ENCODE measurements around the gene ZNF841. TPM values are rescaled to one million over a fixed set of nuclear protein-coding genes. Genes with fewer than 3 reads are reported as not detected.
A peak's percentile ranks its signal among the peaks of the same experiment; 100 is the strongest.
"Not testable (repeated sequence)": the region's sequence is repeated elsewhere in the genome, so short reads cannot be mapped to it uniquely, and the experiment has no call there.

ZNF841 gene
- total RNA-seq, 1 donor from 2014 or later: 24.3 TPM

GRCh38 chr19:52099497-52100138, 4.1 kb upstream of the ZNF841 start:
- Mint-ChIP-seq H3K27ac (ENCODE audit: unreplicated experiment) (no peak overlapping the region), H3K9me3 (ENCODE audit: low read depth) (peaks cover 36% of the 10 kb centered on the region), H3K36me3 (ENCODE audit: low read depth) (peaks cover 4% of the 10 kb centered on the region), H3K4me1 (ENCODE audit: low read depth) (peaks cover 2% of the 10 kb centered on the region), H3K4me3 (ENCODE audit: unreplicated experiment) (no peak overlapping the region), H3K27me3 (ENCODE audit: low read depth) (no peaks in the 10 kb centered on the region)
- no peak for TF ChIP-seq CTCF (IDR thresholded peaks at IDR 0.05)
- DNase-seq (ENCODE audit: low spot score): no peak

- Mint-ChIP-seq H3K4me1 (ENCODE audit: low read depth) (peaks cover 28% of the 10 kb centered on the region), H3K36me3 (ENCODE audit: low read depth) (peaks cover 20% of the 10 kb centered on the region), H3K9me3 (ENCODE audit: low read depth) (peaks cover 30% of the 10 kb centered on the region)
- DNase-seq (ENCODE audit: low spot score); H3K27me3 Mint-ChIP-seq (ENCODE audit: low read depth); H3K27ac Mint-ChIP-seq (ENCODE audit: unreplicated experiment); H3K4me3 Mint-ChIP-seq (ENCODE audit: unreplicated experiment): not testable (repeated sequence)
Measured at GRCh38 chr19:52096416-52096815, 851 bp upstream of the ZNF841 start.

- peaks cover 34% of the 10 kb centered on the region for H3K36me3 Mint-ChIP-seq (ENCODE audit: low read depth)
- H3K4me3 Mint-ChIP-seq (ENCODE audit: unreplicated experiment): peak overlapping the region; percentile 99
- H3K27me3 Mint-ChIP-seq (ENCODE audit: low read depth): no peaks in the 10 kb centered on the region
- no peak for DNase-seq (ENCODE audit: low spot score)
- TF ChIP-seq CTCF (IDR thresholded peaks at IDR 0.05): no peak
- H3K9me3 Mint-ChIP-seq (ENCODE audit: low read depth): peaks cover 35% of the 10 kb centered on the region
- H3K4me1 Mint-ChIP-seq (ENCODE audit: low read depth): peaks cover 28% of the 10 kb centered on the region
- peak overlapping the region; percentile 96 for H3K27ac Mint-ChIP-seq (ENCODE audit: unreplicated experiment)
Measured at GRCh38 chr19:52094526-52095130, 937 bp downstream of the ZNF841 start.

GRCh38 chr19:52086481-52086880, 9.1 kb downstream of the ZNF841 start:
- peaks cover 3% of the 10 kb centered on the region for H3K4me1 Mint-ChIP-seq (ENCODE audit: low read depth)
- H3K4me3 Mint-ChIP-seq (ENCODE audit: unreplicated experiment): no peak overlapping the region
- TF ChIP-seq CTCF (IDR thresholded peaks at IDR 0.05): no peak
- no peaks in the 10 kb centered on the region for H3K27me3 Mint-ChIP-seq (ENCODE audit: low read depth)
- no peak for DNase-seq (ENCODE audit: low spot score)
- H3K27ac Mint-ChIP-seq (ENCODE audit: unreplicated experiment): no peak overlapping the region
- peaks cover 86% of the 10 kb centered on the region for H3K36me3 Mint-ChIP-seq (ENCODE audit: low read depth)
- peaks cover 43% of the 10 kb centered on the region for H3K9me3 Mint-ChIP-seq (ENCODE audit: low read depth)

GRCh38 chr19:52070496-52070895, 25.1 kb downstream of the ZNF841 start:
- no peak for DNase-seq (ENCODE audit: low spot score)
- peaks cover 77% of the 10 kb centered on the region for H3K9me3 Mint-ChIP-seq (ENCODE audit: low read depth)
- H3K27ac Mint-ChIP-seq (ENCODE audit: unreplicated experiment): no peak overlapping the region
- no peaks in the 10 kb centered on the region for H3K27me3 Mint-ChIP-seq (ENCODE audit: low read depth)
- peaks cover 94% of the 10 kb centered on the region for H3K36me3 Mint-ChIP-seq (ENCODE audit: low read depth)
- H3K4me1 Mint-ChIP-seq (ENCODE audit: low read depth): no peaks in the 10 kb centered on the region
- TF ChIP-seq CTCF (IDR thresholded peaks at IDR 0.05): no peak
- no peak overlapping the region for H3K4me3 Mint-ChIP-seq (ENCODE audit: unreplicated experiment)

GRCh38 chr19:52069653-52070052, 25.9 kb downstream of the ZNF841 start:
- Mint-ChIP-seq H3K36me3 (ENCODE audit: low read depth) (peaks cover 93% of the 10 kb centered on the region), H3K9me3 (ENCODE audit: low read depth) (peaks cover 75% of the 10 kb centered on the region), H3K4me3 (ENCODE audit: unreplicated experiment) (no peak overlapping the region), H3K27me3 (ENCODE audit: low read depth) (no peaks in the 10 kb centered on the region), H3K4me1 (ENCODE audit: low read depth) (no peaks in the 10 kb centered on the region), H3K27ac (ENCODE audit: unreplicated experiment) (no peak overlapping the region)
- DNase-seq (ENCODE audit: low spot score): no peak
- TF ChIP-seq CTCF (IDR thresholded peaks at IDR 0.05): no peak
